ENCODE measurements around the gene FBN1. TPM values are rescaled to one million over a fixed set of nuclear protein-coding genes. Genes with fewer than 3 reads are reported as not detected.

The FBN1 gene
- polyA plus RNA-seq, 1 experiment: 565 TPM

DNA sequence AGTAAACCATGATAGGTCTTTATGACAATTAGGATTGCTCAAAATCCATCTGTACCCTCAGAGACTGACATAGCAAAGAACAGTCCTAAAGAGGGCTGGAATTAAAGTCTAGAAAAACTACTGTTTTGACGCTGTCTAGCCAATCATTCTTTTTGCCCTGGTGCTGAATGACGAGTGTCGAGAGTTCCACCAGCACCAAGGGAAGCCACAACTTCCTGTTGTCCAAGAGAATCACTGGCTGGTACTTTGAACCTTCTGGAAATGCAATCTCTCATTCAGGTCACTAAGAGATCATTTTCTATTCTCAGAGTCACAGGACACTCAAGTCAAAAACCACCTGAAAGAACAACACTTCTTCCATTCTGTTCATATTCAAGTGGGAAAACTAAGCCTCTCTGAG is 37.7 kb downstream of the FBN1 start:
- TF ChIP-seq, protein P1, sequence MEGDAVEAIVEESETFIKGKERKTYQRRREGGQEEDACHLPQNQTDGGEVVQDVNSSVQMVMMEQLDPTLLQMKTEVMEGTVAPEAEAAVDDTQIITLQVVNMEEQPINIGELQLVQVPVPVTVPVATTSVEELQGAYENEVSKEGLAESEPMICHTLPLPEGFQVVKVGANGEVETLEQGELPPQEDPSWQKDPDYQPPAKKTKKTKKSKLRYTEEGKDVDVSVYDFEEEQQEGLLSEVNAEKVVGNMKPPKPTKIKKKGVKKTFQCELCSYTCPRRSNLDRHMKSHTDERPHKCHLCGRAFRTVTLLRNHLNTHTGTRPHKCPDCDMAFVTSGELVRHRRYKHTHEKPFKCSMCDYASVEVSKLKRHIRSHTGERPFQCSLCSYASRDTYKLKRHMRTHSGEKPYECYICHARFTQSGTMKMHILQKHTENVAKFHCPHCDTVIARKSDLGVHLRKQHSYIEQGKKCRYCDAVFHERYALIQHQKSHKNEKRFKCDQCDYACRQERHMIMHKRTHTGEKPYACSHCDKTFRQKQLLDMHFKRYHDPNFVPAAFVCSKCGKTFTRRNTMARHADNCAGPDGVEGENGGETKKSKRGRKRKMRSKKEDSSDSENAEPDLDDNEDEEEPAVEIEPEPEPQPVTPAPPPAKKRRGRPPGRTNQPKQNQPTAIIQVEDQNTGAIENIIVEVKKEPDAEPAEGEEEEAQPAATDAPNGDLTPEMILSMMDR (IDR thresholded peaks at IDR 0.05; ENCODE audit: insufficient read depth, low read depth, low read length): no peak
- H3K27me3 ChIP-seq (ENCODE audit: control insufficient read depth, insufficient read depth, low read length): no peaks in the 10 kb centered on the region
- H3K4me3 ChIP-seq (ENCODE audit: low read depth, low read length): no peak overlapping the region
- H3K36me3 ChIP-seq (ENCODE audit: control insufficient read depth, insufficient read depth, low read length): peaks cover 4% of the 10 kb centered on the region
- DNase-seq (ENCODE audit: low read depth): no peak
- ChIA-PET CTCF (no interaction called here), POLR2A (no interaction called here)

DNA sequence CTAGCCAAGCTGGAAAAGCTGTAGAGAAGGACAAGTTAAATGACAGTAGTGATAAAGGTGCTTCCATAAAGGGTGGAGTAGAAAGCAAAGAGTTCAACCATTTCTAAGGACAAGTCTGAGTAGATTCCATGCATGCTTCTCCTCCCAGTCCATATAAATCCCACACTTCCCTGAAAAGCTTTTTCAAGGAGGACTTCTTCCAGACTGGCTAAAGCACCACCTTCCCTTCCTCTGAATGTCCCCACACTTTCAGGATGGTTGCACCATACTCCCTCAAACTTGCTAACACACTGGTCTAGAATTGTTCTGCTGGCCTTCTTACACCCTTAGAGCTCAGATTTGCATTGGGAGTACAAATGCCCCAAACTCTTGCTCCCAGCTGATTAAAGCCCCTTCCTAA is 40.9 kb downstream of the FBN1 start:
- ChIA-PET CTCF (interaction anchor here (0.6 to 1.0 kb wide), 2 partner anchors 16 to 178 kb away, joined by 3 to 4 read pairs; no protein-coding TSS in a partner anchor), POLR2A (no interaction called here)
- peaks cover 7% of the 10 kb centered on the region for H3K36me3 ChIP-seq (ENCODE audit: control insufficient read depth, insufficient read depth, low read length)
- no peak overlapping the region for H3K4me3 ChIP-seq (ENCODE audit: low read depth, low read length)
- TF ChIP-seq, protein P1 (IDR thresholded peaks at IDR 0.05; ENCODE audit: insufficient read depth, low read depth, low read length): no peak
- DNase-seq (ENCODE audit: low read depth): no peak
- H3K27me3 ChIP-seq (ENCODE audit: control insufficient read depth, insufficient read depth, low read length): no peaks in the 10 kb centered on the region

DNA sequence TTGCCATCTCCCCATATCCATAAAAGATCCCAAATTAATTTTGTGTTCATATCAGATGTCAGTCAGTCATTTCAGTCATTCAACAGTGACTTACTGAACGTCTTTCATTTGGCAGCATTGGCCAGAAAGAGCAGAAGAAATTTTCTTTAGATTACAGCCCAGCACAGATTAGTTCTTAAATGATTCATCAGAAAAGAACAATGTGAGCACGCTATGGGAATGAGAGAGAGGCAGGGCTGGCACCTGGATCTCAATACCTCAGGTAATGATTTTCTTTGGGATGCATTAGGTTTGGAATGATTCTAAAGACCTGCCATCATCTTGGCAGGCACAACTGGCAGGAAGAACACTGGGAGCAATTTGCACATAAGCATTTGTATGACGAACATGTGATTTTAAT is 41.6 kb downstream of the FBN1 start:
- CTCF ChIA-PET: no interaction called here

DNA sequence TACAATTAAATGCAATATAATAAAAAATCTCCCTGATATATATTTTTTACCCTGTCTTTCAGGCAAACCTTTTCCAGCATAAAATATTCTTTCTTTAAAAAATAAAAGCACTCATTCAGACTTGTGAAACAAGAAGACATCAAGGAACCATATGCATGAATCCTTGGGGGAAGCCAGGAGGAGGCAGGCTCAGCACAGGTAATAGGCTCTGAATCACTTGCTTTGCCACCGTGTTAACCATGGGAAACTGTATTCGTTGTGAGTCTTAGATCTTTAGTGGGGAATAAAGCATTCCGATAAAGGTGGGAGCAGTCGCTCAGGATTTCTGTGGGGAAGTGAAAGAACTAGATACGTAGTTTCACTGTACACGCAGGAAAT is 42.4 kb downstream of the FBN1 start:
- no peak overlapping the region for H3K4me3 ChIP-seq (ENCODE audit: low read depth, low read length)
- ChIA-PET POLR2A (interaction anchor here (0.6 kb wide), 1 partner anchor 44 kb away, joined by 3 read pairs; no protein-coding TSS in a partner anchor), CTCF (interaction anchor here (0.7 to 1.0 kb wide), 2 partner anchors 13 to 244 kb away, joined by 3 to 5 read pairs; no protein-coding TSS in a partner anchor)
- peaks cover 9% of the 10 kb centered on the region for H3K36me3 ChIP-seq (ENCODE audit: control insufficient read depth, insufficient read depth, low read length)
- DNase-seq (ENCODE audit: low read depth): no peak
- H3K27me3 ChIP-seq (ENCODE audit: control insufficient read depth, insufficient read depth, low read length): no peaks in the 10 kb centered on the region
- TF ChIP-seq, protein P1 (IDR thresholded peaks at IDR 0.05; ENCODE audit: insufficient read depth, low read depth, low read length): no peak

More for the DNA sequence above, 41.6 kb downstream of the FBN1 start:
- POLR2A ChIA-PET: no interaction called here
- TF ChIP-seq, protein P1 (IDR thresholded peaks at IDR 0.05; ENCODE audit: insufficient read depth, low read depth, low read length): no peak
- Histone ChIP-seq H3K36me3 (ENCODE audit: control insufficient read depth, insufficient read depth, low read length) (peaks cover 7% of the 10 kb centered on the region), H3K4me3 (ENCODE audit: low read depth, low read length) (no peak overlapping the region), H3K27me3 (ENCODE audit: control insufficient read depth, insufficient read depth, low read length) (no peaks in the 10 kb centered on the region)
- DNase-seq (ENCODE audit: low read depth): no peak

DNA sequence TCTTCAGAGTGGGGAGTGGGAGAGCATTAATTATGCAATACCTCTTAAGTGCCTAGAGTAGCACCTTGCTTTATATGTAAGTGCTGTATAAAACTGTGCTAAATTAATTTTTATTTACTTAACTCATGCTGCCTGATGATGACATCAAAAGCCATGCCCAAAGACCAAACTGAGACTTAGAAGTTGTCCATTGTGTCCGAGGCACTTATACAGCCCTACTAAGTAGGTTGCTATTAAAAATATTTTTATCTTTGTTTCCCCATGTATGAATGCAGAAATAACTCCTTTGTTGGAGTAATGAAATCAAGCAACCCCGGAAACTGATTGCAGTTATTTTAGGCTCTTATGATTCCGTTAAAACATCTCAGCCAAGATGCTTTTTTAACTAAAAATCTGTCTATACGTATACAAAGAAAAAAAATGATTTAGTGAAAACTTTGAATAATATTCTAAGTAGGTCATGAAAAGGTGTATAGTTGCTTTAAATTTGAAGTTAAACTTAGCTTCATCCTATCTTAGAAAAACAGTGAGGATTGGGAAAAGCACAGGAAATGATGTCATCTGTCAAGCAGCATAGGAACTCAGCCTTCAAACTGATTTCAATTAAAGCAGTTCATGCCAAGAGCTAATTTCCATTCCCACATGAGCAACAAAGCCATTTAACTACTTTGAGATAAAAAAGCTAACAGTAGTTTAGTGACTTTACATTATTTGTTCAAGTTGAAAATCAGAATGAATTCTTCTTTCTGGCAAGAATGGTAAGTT is 43.0 kb downstream of the FBN1 start:
- ChIA-PET CTCF (interaction anchor here (0.7 to 1.0 kb wide), 2 partner anchors 13 to 244 kb away, joined by 3 to 5 read pairs; no protein-coding TSS in a partner anchor), POLR2A (interaction anchor here (0.6 kb wide), 1 partner anchor 43 kb away, joined by 3 read pairs; no protein-coding TSS in a partner anchor)
- peaks cover 10% of the 10 kb centered on the region for H3K36me3 ChIP-seq (ENCODE audit: control insufficient read depth, insufficient read depth, low read length)
- H3K4me3 ChIP-seq (ENCODE audit: low read depth, low read length): no peak overlapping the region
- DNase-seq (ENCODE audit: low read depth): peak; percentile 50
- TF ChIP-seq, protein P1 (IDR thresholded peaks at IDR 0.05; ENCODE audit: insufficient read depth, low read depth, low read length): no peak
- no peaks in the 10 kb centered on the region for H3K27me3 ChIP-seq (ENCODE audit: control insufficient read depth, insufficient read depth, low read length)
